GM21381 (cell line): ENCODE data around the gene MISP3.

ENCODE experiments used
- ATAC-seq: cut with Tn5 transposase; IDR thresholded peaks from one replicate; pipeline ENCODE4 v1.9.1; 2021; ENCODE audit warnings: mild to moderate bottlenecking, moderate library complexity; ENCODE audit not compliant: unreplicated experiment

MISP3 gene

DNA sequence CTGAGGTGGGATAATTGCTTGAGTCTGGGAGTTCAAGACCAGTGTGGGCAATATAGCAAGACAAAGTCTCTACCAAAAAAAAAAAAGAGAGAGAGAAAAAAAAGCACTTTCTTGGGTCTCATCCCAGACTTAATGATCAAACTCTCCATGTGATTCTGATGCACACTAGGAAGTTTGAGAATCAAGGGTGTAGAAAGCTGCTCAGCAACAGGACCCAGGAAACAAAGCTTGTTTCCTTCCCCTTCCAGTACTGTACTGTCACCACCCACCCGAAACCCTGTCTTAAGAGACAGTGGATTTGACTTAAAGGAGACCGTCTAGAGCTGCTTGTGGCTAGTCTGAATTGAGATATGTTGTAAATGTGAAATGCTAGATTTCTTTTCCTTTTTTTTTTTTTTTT is 5.8 kb downstream of the MISP3 start:
- no peak for ATAC-seq

DNA sequence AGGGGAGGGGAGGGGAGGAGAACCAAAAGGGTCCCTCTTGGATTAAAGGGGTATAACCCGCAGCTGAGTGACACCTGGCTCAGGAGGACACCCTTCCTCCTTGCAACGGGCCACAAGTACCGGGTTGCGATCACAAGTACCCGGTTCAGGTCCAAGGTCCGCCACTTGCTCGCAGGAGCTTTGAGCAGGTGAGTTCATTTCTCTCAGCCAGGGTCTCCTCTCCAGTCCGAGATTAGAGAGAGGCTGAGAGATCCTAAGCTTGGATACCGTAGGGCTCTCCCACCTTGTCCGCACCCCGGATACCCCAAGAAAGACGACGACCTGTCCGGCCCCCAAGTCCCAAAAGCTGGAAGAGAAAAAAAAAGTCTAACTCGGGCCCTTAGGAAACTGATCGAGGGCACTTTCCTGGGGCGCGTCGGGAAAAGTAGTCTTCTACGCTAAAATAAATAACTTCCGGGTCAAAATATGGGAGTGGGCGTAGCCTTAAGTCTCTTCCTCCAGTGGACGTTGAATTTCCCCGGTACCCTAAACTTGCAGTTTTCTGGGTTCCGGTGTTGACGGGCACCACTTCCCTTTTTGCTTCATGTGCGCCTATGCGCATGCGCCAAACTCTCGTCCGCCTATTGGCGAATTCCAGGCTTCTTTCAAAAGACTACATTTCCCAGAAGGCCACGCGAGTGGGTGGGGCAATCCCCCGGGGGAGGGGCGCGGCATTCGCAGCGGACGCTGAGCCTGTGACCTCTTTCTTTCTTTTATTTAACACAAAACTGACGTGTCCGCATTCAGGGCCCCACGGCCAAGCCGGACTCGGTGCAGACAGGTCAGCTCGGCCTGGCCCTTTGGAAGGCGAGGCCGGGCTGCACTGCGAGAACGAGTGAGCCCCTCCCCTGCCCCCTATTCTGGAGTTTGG is 8.6 kb downstream of the MISP3 start:
- peak; percentile 78 for ATAC-seq

DNA sequence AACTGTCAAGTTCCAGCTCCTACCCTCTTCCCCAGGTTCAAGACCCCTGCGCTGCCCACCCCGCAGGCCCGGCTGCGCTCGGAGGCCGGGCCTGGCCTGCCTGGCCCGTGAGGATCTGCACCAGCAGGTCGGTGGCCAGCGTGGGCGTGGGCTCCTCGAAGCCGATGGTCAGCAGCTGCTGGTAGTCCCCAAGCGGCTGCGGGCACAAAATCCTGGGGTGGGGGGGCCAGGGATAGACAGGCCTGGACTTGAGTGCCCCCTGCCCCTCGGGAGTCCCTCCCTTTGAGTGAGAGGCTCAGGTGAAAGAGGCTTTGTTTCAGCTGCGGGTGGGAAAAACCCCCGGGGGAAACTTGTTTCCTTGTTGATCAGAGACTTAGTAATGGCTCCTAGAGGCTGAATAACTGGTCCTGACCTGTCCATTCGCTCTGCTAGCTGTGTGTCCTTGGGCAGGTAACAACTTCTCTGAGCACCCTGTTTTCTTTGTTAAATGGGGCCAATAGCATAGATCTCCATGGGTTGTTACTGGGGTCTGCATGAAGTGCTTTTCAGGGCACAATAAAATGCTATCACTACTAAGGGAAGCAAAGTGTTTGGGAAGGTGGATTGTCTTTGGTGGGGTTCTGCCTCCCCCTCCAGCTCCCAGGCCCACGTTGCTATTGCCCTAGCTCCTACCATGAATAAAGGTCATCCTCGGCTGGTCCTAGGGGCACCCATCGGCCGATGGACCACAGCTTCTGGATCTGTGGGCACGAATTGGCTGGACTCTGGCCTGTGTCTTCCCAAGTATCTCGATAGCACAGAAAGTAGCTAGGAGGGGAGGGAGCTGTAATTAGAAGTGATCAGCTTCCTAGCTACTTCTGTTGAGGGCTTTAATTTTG is 9.4 kb downstream of the MISP3 start:
- ATAC-seq: peak; percentile 18

DNA sequence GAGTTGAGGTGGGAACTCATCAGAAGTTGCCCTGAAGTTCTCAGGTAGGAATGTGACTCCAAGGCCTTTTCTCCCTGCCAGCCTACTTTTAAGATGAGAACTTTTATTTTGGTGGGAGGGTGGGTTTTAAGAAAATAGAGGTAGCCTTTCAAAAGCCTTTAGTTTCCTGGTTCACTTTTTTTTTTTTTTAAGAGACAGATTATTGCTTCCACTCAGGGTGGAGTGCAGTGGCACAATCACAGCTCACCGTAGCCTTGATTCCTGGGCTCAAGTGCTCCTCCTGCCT is 10.0 kb downstream of the MISP3 start:
- ATAC-seq: no peak

DNA sequence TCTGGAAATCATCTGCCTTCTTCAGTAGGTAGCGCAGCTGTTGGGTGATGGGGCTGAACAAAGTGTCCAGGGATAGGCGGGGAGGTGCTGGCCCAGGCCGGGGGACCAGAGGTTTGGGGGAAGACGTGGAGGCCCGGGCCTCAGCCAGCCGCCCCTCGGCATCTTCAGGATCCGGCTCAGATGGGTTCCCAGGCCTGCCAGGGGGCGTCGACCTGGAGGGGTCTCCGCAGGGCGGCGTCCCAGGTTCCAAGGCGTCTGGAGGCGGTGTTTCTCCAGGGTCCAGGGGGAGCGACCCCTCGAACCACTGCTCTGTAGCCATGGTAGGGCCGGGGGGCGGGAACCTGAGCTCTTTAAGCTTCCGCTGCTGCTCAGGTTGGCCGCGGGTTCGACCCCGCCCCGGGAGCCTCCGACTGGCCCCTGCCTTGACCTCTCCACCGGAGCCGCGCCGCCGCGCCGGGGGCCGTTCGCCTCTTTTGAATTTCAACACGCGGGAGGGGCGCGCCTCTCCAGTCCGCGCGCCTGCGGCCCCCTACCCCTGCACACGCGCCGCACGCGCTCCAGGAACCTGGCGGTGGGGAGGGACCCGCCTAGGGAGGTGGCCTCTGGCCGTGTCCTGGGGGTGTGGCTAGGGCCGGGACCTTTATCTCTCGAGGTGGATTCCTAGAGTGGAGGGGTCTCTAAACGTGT is 12.9 kb downstream of the MISP3 start, which contains the start of gene C19orf67:
Gene C19orf67 (minus strand): TSS at position 475 of the 687 bp plus-strand sequence. CDS start 156 bp downstream, at position 319.
- ATAC-seq: no peak

DNA sequence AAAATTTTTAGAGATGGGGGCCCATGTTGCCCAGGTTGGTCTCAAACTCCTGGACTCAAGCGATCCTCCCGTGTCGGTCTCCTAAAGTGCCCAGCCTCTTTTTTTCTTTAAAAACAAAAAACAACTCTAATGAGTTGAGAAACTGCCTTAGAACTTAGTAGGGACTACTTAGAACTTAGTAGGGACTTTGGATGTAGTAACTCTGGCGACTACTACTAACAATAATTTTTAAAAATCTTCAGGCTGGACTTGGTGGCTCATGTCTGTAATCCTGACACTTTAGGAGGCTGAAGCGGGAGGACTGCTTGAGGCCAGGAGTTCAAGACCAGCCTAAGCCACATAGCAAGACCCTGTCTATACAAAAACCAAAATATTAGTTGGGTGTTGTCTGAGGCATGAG is 13.5 kb downstream of the MISP3 start:
- ATAC-seq: no peak

DNA sequence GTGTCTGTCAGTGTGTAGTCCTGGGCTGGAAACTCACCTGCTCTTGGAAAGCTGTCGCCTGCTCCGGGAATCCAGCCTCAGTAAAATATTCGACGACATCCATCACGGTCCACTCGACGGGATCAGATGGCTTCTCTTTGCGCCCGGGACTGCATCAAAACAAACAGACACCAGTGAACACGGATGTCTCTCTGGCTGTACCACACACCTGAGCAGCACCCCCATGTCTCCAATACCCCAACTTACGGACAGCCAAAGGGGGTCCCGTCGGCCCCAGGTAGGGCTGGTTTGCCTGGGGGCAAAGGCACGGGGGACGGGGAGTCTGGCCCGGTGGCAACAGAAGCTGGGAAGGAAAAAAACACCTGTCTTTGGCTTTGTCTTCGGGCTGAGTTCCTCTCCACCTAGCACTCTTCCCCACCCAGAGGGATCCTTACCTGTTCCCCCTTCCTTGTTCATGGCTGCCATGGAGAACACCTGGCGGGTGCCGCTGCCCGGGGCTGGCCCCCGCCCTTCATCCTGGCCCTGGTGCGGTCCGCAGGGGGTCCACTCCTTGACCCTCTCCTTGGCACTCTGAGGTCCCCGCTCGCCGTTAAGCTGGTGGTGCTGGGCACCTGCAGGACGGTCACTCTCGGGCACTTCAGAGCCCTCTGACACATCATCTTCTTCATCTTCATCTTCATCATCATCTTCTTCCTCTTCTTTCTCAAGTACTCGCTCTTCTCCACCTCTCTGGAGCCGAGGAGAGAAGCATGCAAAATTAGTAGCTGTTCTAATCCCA is 16.2 kb downstream of the MISP3 start:
- ATAC-seq: no peak

DNA sequence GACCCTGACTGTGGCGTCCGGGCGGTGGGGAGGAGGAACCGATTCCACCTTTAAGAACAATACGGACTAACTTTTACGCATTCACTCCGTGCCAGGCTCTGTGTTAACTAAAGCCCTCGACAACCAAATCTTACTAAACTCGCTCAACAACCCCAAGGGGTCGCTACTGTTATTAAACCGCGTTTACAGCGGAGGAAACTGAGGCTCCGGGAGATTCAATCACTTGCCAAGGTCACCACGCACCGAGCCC is 16.8 kb downstream of the MISP3 start:
- ATAC-seq: no peak

DNA sequence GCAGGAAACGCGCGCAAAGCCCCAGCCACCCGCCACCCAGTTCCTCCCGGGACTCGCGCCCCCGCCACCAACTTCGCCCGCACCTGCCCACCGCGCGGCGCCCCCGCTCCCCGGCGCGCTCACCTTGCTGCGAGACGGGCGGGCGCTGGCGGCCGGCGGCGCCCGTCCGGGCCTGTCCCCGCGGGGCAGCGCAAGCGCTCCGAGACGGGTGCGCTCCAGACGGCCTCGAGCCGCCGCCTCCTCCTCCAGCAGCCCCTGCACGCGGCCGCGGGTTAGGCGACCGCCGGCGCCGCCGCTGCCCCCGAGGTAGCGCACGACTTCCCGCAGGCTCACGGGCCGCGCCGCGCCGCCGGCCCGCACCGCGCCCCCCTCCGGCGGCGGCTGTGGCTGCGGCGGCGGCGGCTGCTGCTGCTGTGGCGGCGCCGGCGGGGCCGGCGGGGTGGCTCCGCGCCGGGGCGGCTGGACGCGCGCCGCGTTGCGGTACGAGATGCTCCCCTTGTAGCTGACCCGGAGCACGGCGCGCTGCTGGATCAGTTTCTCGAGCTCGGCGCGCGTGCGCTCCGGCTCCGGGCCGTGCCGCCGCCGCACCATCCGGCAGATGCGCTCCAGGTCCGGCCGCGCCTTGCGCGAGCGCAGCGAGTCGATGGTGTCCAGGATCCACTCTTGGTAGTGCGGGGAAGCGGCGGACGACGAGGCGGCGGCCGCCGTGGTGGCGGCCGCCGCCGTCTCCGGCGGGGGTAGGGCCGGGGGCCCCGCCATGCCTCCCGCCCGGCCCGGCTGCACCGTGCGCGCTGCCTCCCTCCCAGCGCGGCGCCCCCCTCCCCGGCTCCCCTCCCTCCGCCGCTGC is 17.3 kb downstream of the MISP3 start:
- ATAC-seq: peak; percentile 31

DNA sequence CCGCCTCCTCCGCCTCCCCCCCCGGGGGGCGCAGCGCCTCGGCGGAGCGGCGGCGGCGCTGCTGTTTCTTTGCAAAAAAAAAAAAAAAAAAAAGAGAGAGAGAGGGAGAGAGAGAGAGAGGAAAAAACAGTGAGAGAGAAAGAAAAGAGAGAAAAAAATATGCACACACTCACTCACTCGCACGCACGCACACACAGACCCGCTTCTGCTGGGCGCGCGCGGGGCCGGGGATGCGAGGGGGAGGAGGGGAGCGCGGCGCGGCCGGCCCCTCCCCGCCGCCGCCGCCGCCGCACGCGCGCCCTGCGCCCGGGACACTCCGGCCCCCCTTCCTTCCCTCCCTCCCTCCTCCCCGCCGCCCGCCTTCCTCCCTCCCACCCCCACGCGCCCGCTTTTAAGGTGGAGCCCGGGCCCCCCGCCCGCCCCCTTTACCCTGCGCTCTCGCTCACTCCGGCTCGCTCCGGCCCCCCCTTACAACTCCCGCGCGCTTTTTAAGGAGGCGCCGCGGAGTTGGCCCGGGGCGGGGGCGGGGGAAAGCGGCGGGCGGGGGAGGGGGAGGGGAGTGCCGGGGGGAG is 18.0 kb downstream of the MISP3 start, which contains the start of gene SAMD1:
Gene SAMD1 (minus strand): TSS at position 243 of the 572 bp plus-strand sequence.
- ATAC-seq: peak; percentile 44

DNA sequence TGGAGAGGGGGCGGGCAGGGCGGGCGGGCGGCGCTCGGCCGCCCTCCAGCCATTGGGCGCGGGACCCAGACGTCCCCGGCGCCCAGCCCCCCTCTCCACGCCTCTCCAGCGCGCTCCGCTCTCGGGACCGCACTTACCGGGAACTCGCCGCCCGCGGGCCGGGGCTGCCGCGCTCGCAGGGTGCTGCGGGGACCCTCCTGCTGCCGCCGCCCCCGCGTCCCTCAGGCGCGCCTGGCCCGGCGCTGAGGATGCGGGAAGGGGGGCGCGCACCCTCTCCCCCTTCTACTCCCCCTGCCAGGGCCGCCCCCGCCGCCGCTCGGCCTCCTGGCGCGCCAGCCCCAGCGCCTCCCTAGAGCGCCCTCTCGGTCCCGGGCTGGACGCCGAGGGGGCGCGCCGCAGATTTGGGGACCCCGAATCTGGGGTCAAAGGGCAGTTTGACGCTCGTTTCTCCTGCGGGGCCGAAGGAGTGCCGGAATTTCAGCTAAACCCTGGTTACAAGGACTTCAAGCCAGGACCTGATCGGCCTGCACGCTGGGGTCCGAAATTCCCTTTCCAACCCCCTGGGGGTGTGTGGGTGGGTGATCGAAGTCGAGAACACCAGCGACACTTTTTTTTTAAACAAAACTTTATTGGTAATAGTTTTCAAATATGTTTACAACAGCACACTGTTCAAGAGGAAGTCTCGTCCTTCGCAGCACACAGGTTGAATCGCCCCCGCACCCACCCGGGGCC is 18.7 kb downstream of the MISP3 start:
- peak; percentile 47 for ATAC-seq

DNA sequence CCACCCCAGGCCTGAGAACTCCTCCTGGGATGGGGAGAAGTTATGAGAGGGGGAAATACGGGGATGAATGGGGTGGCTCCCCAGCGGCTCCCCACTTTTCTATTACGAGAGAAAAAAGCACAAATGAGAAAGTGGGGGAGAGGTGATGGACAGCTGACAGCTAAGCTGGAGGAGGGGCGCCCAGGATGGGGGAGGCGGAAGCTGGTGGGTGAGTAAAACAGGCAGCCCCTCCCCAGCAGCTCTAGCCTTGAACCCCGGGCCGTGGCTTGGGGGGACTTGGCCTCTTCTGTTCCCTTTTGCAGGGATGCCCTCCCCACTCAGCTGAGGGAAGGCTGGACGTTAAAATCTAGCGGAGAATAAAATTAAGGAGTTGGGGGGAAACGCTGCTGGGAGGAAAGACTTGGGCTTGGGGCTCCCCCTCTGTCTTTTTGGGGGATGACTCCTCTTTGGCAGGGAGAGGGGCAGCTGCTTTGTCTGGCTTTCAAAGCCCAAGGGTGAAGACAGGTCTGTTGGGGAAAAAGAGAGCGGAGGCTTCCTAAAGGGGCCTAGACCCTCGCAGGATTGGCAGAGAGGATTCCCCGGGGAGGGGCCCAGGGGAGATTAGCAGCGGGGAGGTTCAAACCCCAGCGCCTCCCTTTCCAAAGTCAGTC is 19.4 kb downstream of the MISP3 start:
- no peak for ATAC-seq

DNA sequence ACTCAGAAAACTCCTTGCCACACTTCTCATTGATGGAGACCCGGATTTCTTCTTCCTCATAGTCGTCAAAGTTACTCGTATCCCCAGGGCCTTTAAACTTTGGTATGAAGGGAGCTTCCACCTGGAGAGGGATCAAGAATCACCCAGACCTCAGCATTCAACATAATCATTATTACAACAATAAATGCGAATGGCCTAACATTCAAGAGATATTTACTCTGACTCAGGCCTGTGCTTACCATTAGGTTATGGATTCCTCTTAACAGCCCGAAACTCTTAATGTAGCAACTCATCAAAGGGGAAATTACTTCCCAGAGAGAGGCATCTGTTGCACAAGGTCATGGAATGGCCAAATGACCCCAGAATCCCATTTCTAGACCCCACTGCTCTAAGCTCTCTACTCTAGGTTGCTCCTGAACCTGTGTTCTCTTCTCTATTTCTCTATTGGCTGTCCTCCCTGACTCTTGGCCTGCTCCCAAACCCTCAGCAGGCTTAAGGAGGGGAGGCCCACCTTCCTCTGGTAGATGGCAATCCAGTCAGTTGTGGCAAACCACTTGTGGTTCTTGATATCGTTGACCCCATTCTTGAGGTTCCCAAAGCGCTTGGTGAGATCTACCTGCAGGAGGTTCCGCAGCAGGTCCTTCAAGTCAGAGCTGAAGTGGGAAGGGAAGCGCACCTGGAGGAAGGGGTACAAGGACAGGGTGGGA is 20.7 kb downstream of the MISP3 start:
- ATAC-seq: no peak

DNA sequence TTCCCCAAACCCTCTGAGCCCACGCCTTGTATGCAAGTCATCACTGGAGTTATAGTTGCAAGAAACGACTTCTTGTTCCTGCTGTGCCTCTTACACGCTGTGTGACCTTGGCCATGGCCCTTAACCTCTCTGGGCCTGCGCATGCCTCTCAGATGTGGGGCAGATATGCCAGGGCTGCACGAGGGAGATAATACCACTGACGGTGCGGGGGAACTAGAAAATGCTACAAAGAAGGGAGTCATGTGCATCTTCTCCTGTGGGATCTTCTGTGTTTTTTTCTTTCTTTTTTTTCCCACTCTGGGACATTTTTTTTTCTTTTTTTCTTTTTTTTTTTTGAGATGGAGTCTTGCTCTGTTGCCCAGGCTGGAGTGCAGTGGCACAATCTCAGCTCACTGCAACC is 22.3 kb downstream of the MISP3 start:
- no peak for ATAC-seq

DNA sequence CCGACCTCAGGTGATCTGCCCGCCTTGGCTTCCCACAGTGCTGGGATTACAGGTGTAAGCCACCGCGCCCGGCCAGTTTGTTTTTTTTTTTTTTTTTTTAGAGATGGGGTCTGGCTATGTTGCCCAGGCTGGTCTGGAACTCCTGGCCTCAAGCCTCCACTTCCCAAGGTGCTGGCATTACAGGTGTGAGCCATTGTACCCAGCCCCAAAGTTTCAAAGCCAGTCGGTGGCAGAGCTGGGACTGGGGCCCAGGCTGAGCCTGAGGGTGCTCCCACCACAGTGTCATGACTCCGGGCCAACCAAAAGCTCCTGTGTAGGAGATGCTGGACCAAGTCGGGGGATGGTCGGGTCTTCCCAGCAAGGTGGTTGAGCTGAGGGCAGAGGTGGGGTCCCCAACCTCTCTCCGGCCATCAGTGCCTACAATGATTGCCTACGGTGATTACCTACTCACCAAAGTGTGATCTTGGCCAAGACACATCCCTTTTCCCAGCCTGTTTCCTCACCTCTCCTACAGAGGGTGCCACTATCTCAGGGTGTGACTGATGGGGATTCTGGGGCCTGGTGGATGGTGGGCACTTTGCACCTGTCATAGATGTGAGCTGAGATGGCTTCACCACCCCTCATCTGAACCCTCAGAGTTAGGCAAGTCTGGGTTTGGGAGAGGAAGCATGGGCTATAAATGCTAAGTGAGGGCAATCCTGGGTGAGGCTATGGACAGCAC is 23.8 kb downstream of the MISP3 start:
- no peak for ATAC-seq

DNA sequence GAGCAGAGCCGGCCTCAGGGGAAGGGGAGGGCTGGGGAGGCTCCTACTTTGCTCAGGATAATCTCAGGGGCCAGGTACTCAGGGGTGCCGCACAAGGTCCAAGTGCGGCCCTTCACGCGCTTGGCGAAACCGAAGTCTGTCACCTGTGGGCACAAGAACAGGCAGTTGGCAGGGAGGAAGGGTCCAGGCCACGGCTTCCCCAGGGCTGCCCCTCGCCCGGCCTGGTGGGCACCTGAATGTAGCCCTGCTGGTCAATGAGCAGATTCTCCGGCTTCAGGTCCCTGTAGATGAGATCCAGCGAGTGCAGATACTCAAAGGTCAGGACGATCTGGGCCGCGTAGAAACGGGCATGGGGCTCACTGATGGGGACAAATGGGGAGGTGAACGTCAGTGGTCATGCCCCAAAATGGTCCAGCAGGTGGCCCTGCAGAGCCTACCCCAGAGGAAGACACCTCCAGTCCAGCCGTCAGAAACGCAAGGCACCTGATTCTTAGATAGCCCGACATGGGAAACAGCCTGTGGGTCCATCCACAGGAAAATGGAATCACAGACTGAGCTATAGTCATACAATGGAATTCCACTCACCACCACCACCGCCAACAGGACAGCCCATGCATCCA is 25.1 kb downstream of the MISP3 start:
- no peak for ATAC-seq
